ENCODE data around the gene SP7.
A peak's percentile ranks its signal among the peaks of the same experiment; 100 is the strongest.
"Not testable (repeated sequence)": the region's sequence is repeated elsewhere in the genome, so short reads cannot be mapped to it uniquely, and the experiment has no call there.

SP7 gene

GRCh38 chr12:53336181-53336681 lies at the start of gene SP7:
Gene SP7 (minus strand): TSS chr12:53336354. CDS start chr12:53335646, 708 bp downstream.
- DNase-seq, result no peak

GRCh38 chr12:53383258-53383657 lies 47.1 kb upstream of the SP7 start:
- DNase-seq, result no peak

- peak; percentile 57 for DNase-seq
These were observed 45.8 kb upstream of the SP7 start for GRCh38 chr12:53381731-53382630.

DNA sequence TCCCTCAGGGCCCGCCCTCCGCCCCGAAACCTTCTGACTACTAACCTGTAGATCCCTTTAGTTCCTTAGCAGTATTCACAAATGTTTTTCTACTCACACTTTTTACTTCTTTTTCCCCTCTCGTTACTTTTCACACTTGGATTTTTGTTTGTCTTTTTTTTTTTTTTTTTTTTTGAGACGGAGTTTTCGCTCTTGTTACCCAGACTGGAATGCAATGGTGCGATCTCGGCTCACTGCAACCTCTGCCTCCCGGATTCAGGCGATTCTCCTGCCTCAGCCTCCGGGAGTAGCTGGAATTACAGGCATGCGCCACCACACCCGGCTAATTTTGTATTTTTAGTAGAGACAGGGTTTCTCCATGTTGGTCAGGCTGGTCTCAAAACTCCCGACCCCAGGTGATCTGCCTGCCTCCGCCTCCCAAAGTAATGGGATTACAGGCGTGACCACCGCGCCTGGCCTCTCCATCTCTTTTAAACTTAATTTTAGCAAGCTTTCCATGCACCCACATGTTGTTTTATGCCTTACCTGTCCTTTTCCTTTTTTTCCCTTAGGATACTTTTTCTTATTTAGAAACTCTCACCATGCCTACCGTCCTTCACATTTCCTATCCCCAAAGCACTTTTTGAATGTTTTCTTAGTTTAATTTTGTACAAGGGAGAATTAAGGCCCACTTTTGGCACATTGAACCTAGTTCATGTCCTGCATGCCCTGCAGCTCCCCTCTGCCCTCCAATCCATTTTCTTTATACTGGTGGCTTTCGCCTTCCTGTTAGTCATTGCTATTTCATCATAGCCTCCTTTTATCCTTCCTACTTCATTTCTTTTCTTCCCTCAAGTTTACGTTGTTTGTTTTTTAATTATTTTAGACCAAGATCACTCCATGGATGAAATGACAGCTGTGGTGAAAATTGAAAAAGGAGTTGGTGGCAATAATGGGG lies 44.9 kb upstream of the SP7 start:
- no peak for DNase-seq

DNA sequence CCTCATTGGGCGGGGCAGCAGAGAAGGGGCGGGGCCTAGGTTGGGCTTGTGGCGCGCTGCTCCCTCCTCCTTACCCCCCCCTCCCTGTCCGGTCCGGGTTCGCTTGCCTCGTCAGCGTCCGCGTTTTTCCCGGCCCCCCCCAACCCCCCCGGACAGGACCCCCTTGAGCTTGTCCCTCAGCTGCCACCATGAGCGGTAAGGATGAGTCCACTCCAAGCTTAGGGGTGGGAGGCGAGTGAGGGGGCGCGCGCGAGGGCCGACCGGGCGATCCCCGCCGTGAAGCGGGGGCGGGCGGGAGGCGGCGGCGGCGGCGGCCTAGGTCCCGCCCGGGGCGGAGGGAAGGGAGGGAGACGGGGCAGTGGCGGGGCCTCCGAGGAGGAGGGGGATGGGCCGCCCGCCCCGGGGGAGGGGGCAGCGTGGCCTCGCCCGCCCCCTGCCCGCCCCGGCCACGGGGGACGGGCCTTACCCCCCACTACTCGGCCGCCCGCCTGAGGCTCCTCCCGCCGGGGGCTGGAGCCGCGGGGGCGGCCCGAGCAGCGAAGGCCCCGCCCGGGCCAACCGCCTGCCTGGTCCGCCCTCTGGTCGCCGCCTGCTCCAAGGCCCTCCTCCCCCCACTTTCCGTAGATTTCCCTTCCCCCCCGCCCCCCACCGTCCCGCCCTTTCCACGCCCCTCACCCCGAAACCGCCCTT lies 44.1 kb upstream of the SP7 start, which contains the start of gene SP1:
Gene SP1, plus strand, starts transcription at position 73 of the 690 bp plus-strand sequence. Its CDS starts 116 bp downstream, at position 189.
- DNase-seq, result peak; percentile 93

DNA sequence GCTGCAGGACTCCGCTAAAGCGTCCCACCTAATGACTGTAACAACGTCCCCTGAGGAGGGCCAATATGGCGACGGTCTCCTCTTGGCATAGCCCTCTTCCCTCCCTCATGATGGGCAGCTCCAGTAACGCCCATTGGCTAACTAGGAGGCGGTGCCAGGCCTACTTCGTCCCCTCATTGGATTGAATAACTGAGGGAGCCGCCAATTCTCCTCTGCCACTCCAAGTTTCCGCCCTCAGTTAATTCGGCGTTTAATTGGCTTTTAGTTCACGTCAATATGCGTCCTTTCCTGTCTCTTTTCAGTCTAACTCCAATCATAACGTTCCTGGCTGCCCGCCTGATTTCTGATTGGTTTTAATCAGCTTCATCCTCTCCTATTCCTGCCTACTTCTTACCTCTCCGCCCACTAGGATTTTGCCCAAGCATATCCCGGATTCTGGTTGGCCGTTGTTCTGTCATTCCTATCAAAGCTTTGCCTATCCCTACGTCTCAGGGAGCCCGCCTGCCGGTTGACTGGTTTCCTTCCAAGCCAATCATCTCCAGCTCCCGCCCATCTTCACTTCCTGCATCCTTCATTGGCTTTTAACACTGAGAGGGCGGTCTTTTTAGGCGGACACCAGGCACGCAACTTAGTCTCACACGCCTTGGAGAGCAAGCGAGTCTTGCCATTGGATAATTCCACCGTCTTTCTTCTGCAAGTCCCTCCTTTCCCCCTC lies 43.4 kb upstream of the SP7 start:
- peak; percentile 100 for DNase-seq

DNA sequence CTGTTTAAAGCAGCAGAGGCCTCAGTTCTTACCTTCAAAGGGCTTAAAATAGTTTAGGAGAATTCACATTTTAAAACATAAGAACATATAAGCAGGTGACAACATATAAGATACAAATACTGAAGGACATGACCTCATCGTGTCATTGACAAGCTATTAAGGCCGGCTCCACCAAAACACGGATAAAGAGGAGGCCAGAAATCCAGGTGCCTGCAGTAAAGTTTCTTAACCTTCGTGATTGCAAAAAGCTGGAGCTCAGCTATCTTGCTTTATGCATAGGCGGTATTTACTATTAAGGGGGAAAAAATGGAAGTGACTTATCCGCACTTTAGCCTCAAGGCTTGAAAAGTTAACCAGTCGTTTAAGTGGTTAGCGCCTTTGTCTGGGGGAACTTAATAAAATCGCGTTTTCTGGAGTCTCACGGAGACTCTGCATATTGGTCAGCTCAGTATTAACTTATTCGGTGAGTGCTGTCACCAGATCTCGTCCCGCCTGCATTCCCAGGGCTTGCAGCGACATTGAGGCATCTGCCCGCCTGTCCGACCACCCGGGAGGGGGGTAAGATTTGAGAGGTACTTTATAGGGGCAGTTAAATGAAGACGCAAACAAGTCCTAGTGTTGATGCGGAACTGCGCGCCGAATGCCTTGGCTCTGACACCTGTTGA lies 42.7 kb upstream of the SP7 start:
- DNase-seq, result no peak

- DNase-seq, result no peak
These were observed 42.1 kb upstream of the SP7 start for GRCh38 chr12:53378222-53378621.

- no peak for DNase-seq
These were observed 40.6 kb upstream of the SP7 start for GRCh38 chr12:53376747-53377146.

- DNase-seq, result not testable (repeated sequence)
These were observed 38.1 kb upstream of the SP7 start for GRCh38 chr12:53374277-53374676.

- not testable (repeated sequence) for DNase-seq
These were observed 37.5 kb upstream of the SP7 start for GRCh38 chr12:53373554-53374133.

GRCh38 chr12:53365245-53365904 lies 29.2 kb upstream of the SP7 start:
- DNase-seq, result no peak

- DNase-seq, result not testable (repeated sequence)
These were observed 25.5 kb upstream of the SP7 start for GRCh38 chr12:53361638-53362037.

GRCh38 chr12:53358836-53359419 lies 22.8 kb upstream of the SP7 start:
- DNase-seq, result no peak

DNA sequence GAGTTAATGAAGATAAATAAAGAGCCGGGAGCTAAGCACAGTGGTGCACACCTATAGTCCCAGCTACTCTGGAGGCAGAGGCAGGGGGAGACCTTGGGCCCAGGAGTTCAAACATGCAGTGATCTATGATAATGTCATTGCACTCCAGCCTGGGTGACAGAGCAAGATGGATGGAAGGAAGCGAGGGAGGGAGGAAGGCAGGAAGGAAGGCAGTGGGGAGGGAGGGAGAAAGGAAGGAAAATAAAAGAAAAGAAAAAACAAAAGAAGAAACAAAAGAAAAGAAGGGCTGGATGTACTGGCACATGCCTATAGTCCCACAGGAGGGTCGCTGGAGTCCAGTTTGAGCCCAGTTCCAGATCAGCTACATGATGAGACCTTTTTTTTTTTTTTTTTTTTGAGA lies 19.0 kb upstream of the SP7 start:
- no peak for DNase-seq

GRCh38 chr12:53353257-53353655 lies 17.1 kb upstream of the SP7 start:
- no peak for DNase-seq

DNA sequence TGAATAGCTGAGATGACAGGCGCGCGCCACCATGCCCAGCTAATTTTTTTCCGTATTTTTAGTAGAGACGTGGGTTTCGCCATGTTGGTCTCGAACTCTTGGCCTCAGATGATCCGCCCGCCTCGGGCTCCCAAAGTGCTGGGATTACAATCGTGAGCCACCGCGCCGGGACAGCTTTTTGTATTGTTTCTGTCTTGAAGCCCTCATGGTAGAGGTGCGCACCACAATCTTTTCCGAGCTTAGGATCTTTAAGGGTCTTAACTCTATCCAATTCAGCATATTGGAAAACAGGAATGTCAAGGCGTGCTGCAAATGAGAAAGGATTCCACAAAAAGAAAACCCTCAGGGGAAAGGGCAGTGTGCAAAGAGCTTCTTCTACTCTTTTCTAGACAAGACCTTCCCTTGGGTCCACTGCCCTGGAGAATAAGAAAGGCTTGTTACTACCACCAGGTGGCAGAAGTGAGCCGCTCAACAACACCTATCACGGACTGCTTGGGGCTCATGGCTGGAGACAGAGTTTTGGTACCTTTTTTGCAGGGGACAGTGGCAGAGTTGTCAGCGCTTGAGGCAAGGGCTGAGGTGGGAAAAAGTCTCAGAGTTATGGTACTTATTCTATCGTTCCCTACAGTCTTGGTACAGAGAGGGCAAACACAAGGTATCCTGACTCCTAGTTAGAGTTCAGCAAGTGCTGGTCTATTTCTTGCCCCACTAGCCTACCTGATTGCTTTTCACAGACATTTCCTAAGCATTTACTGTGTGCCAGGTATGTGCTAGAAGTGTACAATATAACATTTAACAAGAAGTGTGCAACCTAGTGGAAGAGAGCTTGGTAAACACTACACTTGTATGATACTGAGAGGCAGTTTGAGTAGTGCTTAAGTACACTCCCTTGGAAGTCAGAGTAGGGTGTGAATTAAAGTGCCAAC lies 16.4 kb upstream of the SP7 start:
- DNase-seq, result peak; percentile 84

DNA sequence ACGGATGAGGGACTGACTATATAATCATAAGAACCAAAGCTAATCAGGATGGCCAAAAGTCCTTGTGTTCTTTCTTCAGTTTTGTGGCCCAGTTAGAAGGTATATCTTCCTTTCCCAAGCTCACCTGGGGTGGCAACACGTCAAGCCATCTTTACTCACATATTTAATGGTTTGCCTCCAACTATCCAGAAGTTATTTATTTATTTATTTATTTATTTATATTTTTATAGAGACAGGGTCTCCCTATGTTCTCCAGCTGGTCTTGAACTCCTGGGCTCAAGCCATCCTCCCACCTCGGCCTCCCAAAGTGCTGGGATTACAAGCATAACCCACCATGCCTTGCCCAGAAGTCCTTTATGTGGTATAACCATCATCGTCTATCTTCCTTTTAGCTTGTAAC lies 11.8 kb upstream of the SP7 start:
- no peak for DNase-seq

GRCh38 chr12:53346491-53346890 lies 10.3 kb upstream of the SP7 start:
- no peak for DNase-seq
